C1 segment of cervical spinal cord (tissue), 14 donors: Measurements from ENCODE around the gene GGPS1.
"Not testable (repeated sequence)": the region's sequence is repeated elsewhere in the genome, so short reads cannot be mapped to it uniquely, and the experiment has no call there.

ENCODE experiments used
- DNase-seq, 14 donors: peaks; one replicate each; lab custom pipeline; 2025; lab: John Stamatoyannopoulos, UW

The GGPS1 gene

GRCh38 chr1:235328271-235329138 is at the start of gene GGPS1:
TSS of gene GGPS1 (plus strand) at chr1:235328570. CDS start at chr1:235335265, 6,695 bp downstream.
- peak; percentile 95 to 100 (median 99) for DNase-seq

GRCh38 chr1:235278915-235279292 is 49.5 kb upstream of the GGPS1 start:
- no peak for DNase-seq

- no peak for DNase-seq
Measured at GRCh38 chr1:235279694-235280093, 48.7 kb upstream of the GGPS1 start.

GRCh38 chr1:235280467-235280866 is 47.9 kb upstream of the GGPS1 start:
- no peak for DNase-seq

- not testable (repeated sequence) for DNase-seq
Measured at GRCh38 chr1:235283636-235284035, 44.7 kb upstream of the GGPS1 start.

GRCh38 chr1:235284231-235284769 is 44.1 kb upstream of the GGPS1 start:
- DNase-seq, result no peak

GRCh38 chr1:235286667-235287066 is 41.7 kb upstream of the GGPS1 start:
- DNase-seq, result no peak

GRCh38 chr1:235287208-235287882 is 41.0 kb upstream of the GGPS1 start:
- DNase-seq, result no peak

- no peak for DNase-seq
Measured at GRCh38 chr1:235289859-235290739, 38.3 kb upstream of the GGPS1 start.

GRCh38 chr1:235290740-235291502 is 37.4 kb upstream of the GGPS1 start:
- DNase-seq, result no peak

GRCh38 chr1:235291599-235292091 is 36.7 kb upstream of the GGPS1 start:
- DNase-seq, result no peak

GRCh38 chr1:235292790-235293189 is 35.6 kb upstream of the GGPS1 start:
- no peak for DNase-seq

- DNase-seq, result no peak
Measured at GRCh38 chr1:235293322-235293942, 34.9 kb upstream of the GGPS1 start.

GRCh38 chr1:235295902-235296350 is 32.4 kb upstream of the GGPS1 start:
- DNase-seq, result no peak

- no peak for DNase-seq
Measured at GRCh38 chr1:235296729-235297128, 31.6 kb upstream of the GGPS1 start.

- no peak for DNase-seq
Measured at GRCh38 chr1:235297579-235297978, 30.8 kb upstream of the GGPS1 start.

GRCh38 chr1:235298758-235299157 is 29.6 kb upstream of the GGPS1 start:
- no peak for DNase-seq

- no peak for DNase-seq
Measured at GRCh38 chr1:235299169-235299858, 29.1 kb upstream of the GGPS1 start.

- DNase-seq, result no peak
Measured at GRCh38 chr1:235302143-235302542, 26.2 kb upstream of the GGPS1 start.
